A673 (cell line): ENCODE measurements around the gene SLC17A7.
A peak's percentile ranks its signal among the peaks of the same experiment; 100 is the strongest.

Experiments
- EZH2 ChIP-seq: fragments of 200-600 bp; sonication (generic); IDR thresholded peaks from 2 replicates; pipeline ENCODE4 v1.6.1; 2017; ENCODE audit warnings: borderline replicate concordance, low read depth, mild to moderate bottlenecking, mixed read lengths, antibody characterized with exemption, low read length; ENCODE audit not compliant: poor library complexity, severe bottlenecking
- TF ChIP-seq, protein P1 (sequence below): fragments of 300-800, 200-600 bp; sonication (generic); conservative IDR thresholded peaks from 2 replicates; pipeline ENCODE4 v1.5.1; 2017; ENCODE audit warnings: low read depth, mild to moderate bottlenecking, antibody characterized with exemption, low read length, moderate library complexity, mixed read lengths

DNA sequence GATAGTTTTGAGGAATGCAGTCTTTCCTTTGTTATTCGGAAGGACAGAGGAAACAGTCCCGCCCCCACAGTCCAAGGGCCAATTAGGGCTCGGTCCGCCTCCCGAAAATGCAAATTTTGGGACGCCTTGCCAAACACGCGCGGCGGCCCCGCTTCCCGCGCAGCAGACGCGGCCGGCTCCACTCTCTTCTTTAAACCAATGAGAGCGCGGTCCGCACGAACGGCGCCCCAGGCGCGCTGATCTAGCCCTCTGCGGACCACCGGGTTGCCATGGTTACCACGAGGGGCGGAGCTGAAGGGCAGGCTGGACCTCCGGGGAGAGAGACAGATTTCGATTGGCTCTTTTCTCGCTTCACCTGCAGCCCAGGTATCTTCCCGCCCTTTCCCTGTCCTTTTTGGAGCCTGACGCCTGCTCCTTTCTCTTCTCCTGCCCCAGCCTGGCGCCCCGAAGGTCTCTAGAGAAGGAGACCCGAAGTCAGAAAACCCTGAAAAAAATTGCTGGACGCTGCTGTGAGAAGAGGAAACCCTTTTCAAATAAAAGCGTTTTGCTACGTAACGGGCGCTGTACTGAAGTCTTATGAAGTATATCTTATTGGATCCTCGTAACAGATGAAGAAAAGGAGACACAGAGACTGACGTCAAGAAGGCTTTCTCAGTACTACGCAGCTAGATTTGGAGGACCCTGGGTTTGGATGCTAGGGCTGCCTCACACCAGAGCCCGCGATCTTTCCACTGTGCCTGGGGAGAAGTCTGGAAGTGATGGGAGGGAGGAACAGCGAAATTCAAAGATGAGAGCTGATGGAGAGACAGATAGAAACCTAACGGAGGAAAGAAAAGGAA, 20.1 kb downstream of the SLC17A7 start:
- TF ChIP-seq, protein P1, sequence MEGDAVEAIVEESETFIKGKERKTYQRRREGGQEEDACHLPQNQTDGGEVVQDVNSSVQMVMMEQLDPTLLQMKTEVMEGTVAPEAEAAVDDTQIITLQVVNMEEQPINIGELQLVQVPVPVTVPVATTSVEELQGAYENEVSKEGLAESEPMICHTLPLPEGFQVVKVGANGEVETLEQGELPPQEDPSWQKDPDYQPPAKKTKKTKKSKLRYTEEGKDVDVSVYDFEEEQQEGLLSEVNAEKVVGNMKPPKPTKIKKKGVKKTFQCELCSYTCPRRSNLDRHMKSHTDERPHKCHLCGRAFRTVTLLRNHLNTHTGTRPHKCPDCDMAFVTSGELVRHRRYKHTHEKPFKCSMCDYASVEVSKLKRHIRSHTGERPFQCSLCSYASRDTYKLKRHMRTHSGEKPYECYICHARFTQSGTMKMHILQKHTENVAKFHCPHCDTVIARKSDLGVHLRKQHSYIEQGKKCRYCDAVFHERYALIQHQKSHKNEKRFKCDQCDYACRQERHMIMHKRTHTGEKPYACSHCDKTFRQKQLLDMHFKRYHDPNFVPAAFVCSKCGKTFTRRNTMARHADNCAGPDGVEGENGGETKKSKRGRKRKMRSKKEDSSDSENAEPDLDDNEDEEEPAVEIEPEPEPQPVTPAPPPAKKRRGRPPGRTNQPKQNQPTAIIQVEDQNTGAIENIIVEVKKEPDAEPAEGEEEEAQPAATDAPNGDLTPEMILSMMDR: no peak
- peak; percentile 87 for TF ChIP-seq EZH2
